Common myeloid progenitor, CD34-positive (primary cell): ENCODE data around the gene TRMT1.

Experiments used
- CTCF ChIA-PET: fragments of 350-600 bp; sonication (Branson Sonifier 250); formaldehyde crosslinking; loops from one replicate; lab custom pipeline; 2021; ENCODE audit warnings: antibody characterized with exemption; lab: Charles Lee
- POLR2A ChIA-PET: fragments of 350-600 bp; sonication (Branson Sonifier 250); formaldehyde crosslinking; loops from one replicate; lab custom pipeline; 2021; ENCODE audit warnings: antibody characterized with exemption; lab: Charles Lee
- DNase-seq, 3 donors: peaks; one replicate each; pipeline versions ENCODE4 v3.0.0 to v3.0.0-alpha.2; 2013
- H3K27ac ChIP-seq, 2 experiments: 1 replicate in 1 of 2; 2 replicates in 1 of 2; pipeline ENCODE4 v1.7.0; 2013; ENCODE audit warnings: inconsistent platforms in 2 of 2, low read length in 2 of 2, mild to moderate bottlenecking in 2 of 2, low read depth in 1 of 2, moderate library complexity in 1 of 2; ENCODE audit not compliant: severe bottlenecking in 2 of 2, insufficient read depth in 1 of 2, poor library complexity in 1 of 2
- H3K27me3 ChIP-seq, 5 experiments: replicated peaks in 2 of 5; 1 replicate in 3 of 5; 2 replicates in 2 of 5; pipeline versions ENCODE4 v1.6.1 to v1.7.0; 2013; ENCODE audit warnings: low read length in 4 of 5, mild to moderate bottlenecking in 2 of 5, moderate library complexity in 2 of 5, inconsistent platforms in 1 of 5; ENCODE audit not compliant: insufficient read depth in 5 of 5, control insufficient read depth in 4 of 5
- H3K36me3 ChIP-seq, 4 experiments: 1 replicate in 2 of 4; 2 replicates in 2 of 4; pipeline versions ENCODE4 v1.6.1 to v1.7.0; 2013; ENCODE audit warnings: low read length in 3 of 4, control low read depth in 1 of 4, mild to moderate bottlenecking in 1 of 4; ENCODE audit not compliant: control insufficient read depth in 4 of 4, insufficient read depth in 4 of 4
- H3K4me1 ChIP-seq, 4 experiments: 1 replicate in 3 of 4; 2 replicates in 1 of 4; pipeline versions ENCODE4 v1.6.1 to v1.7.1; 2013; ENCODE audit warnings: low read length in 3 of 4, mild to moderate bottlenecking in 3 of 4, control low read depth in 1 of 4, inconsistent platforms in 1 of 4, moderate library complexity in 1 of 4; ENCODE audit not compliant: control insufficient read depth in 4 of 4, insufficient read depth in 4 of 4; ENCODE audit errors: control extremely low read depth in 1 of 4
- H3K4me3 ChIP-seq, 7 experiments: 1 replicate in 4 of 7; 2 replicates in 3 of 7; pipeline versions ENCODE4 v1.5.1 to v1.7.0; 2013; ENCODE audit warnings: mild to moderate bottlenecking in 7 of 7, low read length in 6 of 7, moderate library complexity in 6 of 7, inconsistent platforms in 2 of 7, low read depth in 2 of 7, control low read depth in 1 of 7; ENCODE audit not compliant: insufficient read depth in 4 of 7, control insufficient read depth in 1 of 7; ENCODE audit errors: extremely low read depth in 1 of 7
- H3K9me3 ChIP-seq, 5 experiments: 1 replicate in 4 of 5; 2 replicates in 1 of 5; pipeline versions ENCODE4 v1.6.1 to v1.7.1; 2013; ENCODE audit warnings: low read length in 4 of 5, mild to moderate bottlenecking in 2 of 5, inconsistent platforms in 1 of 5, low read depth in 1 of 5, moderate library complexity in 1 of 5; ENCODE audit not compliant: control insufficient read depth in 4 of 5, insufficient read depth in 2 of 5; ENCODE audit errors: control extremely low read depth in 1 of 5
- WGBS: methylation state at CpG from one replicate; pipeline ENCODE4 v1.1.5; 2013; ENCODE audit not compliant: insufficient coverage; 5-methylcytosine and 5-hydroxymethylcytosine counted together

TRMT1 gene

DNA sequence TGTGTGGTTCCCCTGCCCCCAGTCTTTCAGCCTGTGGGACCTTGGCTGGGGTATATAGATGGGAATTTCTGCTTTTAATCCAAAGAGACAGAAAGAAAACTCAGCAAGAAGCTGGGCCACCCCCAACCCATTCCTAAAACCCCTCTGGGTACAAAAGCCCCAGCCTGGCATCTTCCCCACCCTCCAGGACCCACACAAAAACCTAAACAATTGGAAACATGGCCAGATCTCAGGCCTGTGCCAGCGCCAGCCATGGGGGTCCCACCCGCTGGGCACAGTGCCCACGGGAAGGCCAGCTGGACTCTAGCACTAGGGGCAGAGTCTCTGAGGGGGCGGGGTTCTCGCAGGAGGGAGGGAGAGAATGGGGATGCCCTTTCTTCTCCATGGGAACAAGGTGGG, 22.4 kb downstream of the TRMT1 start:
- WGBS: 64% methylated on average over 3 of the region's 5 CpGs
- no peaks in the 10 kb centered on the region for H3K9me3 ChIP-seq
- H3K27ac ChIP-seq: peak overlapping the region in 1 of 2 experiments; percentile 19
- ChIA-PET CTCF (interaction anchor here (0.6 to 9.3 kb wide), 33 partner anchors 10 to 173 kb away, joined by 3 to 154 read pairs (median 5); partner anchors contain the start of genes DAND5, IER2 and STX10), POLR2A (interaction anchor here (0.5 to 2.4 kb wide), 9 partner anchors 33 to 299 kb away, joined by 3 to 7 read pairs (median 3); partner anchors contain the start of genes IER2 and STX10)
- peaks cover 0 to 72% (median 56%) of the 10 kb centered on the region in 4 experiments for H3K4me1 ChIP-seq
- no peaks in the 10 kb centered on the region for H3K27me3 ChIP-seq
- H3K36me3 ChIP-seq: peaks cover 0 to 5% (median 4%) of the 10 kb centered on the region in 4 experiments
- no peak for DNase-seq
- peak overlapping the region in 4 of 7 experiments; percentile 32 to 98 (median 64) for H3K4me3 ChIP-seq

DNA sequence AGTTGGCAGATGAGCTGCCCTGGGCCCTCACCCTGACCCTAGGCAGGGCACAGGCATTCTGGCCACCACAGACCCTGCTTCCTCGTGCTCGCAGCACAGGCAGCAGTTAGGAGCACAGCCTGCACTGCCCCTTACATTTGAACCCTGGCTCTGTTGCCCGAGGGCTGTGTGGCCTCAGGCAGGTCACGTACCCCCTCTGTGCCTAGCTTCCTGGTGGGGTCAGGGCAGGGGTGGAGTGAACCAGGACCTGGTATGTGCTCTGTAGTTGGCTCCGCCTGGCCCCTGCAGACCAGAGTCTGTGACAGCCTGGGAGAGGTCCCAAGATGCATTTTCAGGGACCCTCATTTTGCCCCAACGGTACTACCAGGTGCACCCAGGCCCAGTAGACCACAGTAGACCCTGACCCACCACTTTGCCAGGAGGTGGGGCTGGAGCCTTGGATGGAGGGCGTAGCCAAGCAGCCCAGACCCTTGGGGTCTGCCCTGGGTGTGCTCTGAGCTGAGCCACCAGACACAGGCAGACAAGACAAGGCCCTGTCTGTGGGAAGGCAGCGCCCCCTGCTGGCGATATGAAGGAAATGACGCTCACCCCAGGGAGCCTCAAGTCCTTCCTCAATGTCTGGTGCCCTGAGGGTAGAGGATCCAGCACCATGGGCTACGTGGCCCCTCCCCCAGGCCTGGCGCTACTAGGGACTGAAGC, 23.0 kb downstream of the TRMT1 start:
- DNase-seq: peak; percentile 88 to 93 (median 92)
- peak overlapping the region in 3 of 7 experiments; percentile 32 to 98 (median 83) for H3K4me3 ChIP-seq
- CTCF ChIA-PET: interaction anchor here (0.6 to 9.3 kb wide), 30 partner anchors 9 to 174 kb away, joined by 3 to 154 read pairs (median 5); partner anchors contain the start of genes DAND5, IER2 and STX10
- WGBS: 56% methylated on average over 9 of the region's 12 CpGs
- H3K9me3 ChIP-seq: no peaks in the 10 kb centered on the region
- POLR2A ChIA-PET: interaction anchor here (0.5 to 2.4 kb wide), 7 partner anchors 33 to 299 kb away, joined by 3 to 7 read pairs (median 3); partner anchors contain the start of genes IER2 and STX10
- H3K4me1 ChIP-seq: peaks cover 0 to 67% (median 53%) of the 10 kb centered on the region in 4 experiments
- peak overlapping the region in 1 of 2 experiments; percentile 19 for H3K27ac ChIP-seq
- H3K27me3 ChIP-seq: no peaks in the 10 kb centered on the region
- peaks cover 0 to 4% (median 0%) of the 10 kb centered on the region in 4 experiments for H3K36me3 ChIP-seq

DNA sequence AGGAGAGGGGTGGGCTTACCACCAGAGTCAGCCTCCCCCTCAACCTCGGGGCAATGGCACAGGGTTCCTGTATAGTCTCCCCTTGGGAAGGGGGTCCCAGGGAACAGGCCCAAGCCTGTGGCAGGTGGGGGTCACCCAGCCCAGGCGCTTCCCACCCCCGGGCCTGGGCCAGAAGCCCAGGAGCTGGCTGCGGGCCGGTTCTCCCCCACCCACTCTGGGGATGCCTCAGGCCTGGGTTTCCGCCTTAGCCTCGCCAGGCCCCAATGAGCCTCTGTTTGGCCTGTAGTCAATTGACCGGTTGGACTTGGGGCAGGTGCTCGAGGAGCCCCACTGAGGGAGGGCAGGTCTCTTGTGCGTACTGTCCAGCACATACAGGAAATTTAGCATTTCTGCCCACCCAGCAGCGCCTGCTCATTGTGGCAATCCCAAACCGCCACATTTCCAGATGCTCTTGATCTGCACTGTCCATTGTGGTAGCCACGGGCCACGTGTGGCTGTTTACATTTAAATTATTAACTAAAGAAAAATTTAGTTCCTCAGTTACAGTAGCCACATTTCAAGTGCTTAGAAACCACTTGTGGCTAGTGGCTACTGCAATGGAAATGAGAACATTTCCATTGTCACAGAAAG, 23.8 kb downstream of the TRMT1 start:
- peak in 1 of 3 donors; percentile 22 for DNase-seq
- ChIA-PET CTCF (interaction anchor here (0.9 to 9.3 kb wide), 19 partner anchors 8 to 127 kb away, joined by 3 to 154 read pairs (median 8); no protein-coding TSS in a partner anchor), POLR2A (interaction anchor here (0.9 to 1.3 kb wide), 2 partner anchors 108 to 115 kb away, joined by 3 to 4 read pairs; no protein-coding TSS in a partner anchor)
- H3K9me3 ChIP-seq: no peaks in the 10 kb centered on the region
- H3K4me3 ChIP-seq: no peak overlapping the region
- H3K4me1 ChIP-seq: peaks cover 0 to 69% (median 52%) of the 10 kb centered on the region in 4 experiments
- no peak overlapping the region for H3K27ac ChIP-seq
- peaks cover 0 to 4% (median 0%) of the 10 kb centered on the region in 4 experiments for H3K36me3 ChIP-seq
- H3K27me3 ChIP-seq: no peaks in the 10 kb centered on the region
- 97% methylated on average over 8 of the region's 14 CpGs for WGBS

DNA sequence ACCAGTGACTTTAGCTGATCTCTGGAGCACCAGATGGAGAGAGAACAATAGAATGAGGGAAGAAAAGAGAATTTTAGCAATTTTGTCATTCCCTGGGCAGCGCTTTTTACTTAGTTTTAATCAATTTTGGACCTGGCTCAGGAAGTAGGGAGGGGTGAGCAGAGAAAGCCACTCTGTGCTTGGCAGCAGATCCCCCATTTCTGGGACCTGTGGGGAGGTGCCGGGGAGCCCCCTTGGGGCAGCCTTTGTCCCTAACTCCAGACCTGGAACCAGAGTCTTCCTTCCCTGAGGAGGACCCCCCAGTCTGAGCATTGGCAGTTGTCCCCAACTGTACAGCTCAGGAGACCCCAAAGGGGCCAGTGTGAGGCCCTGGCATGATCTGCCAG, 24.4 kb downstream of the TRMT1 start:
- H3K27ac ChIP-seq: no peak overlapping the region
- POLR2A ChIA-PET: interaction anchor here (0.9 to 1.1 kb wide), 2 partner anchors 13 to 114 kb away, joined by 3 read pairs; no protein-coding TSS in a partner anchor
- WGBS: 100% methylated on average over 2 of the region's 2 CpGs
- H3K4me3 ChIP-seq: no peak overlapping the region
- H3K4me1 ChIP-seq: peaks cover 0 to 67% (median 52%) of the 10 kb centered on the region in 4 experiments
- H3K9me3 ChIP-seq: no peaks in the 10 kb centered on the region
- CTCF ChIA-PET: interaction anchor here (0.9 to 9.3 kb wide), 14 partner anchors 13 to 127 kb away, joined by 3 to 154 read pairs (median 5); no protein-coding TSS in a partner anchor
- H3K36me3 ChIP-seq: peaks cover 0 to 4% (median 1%) of the 10 kb centered on the region in 4 experiments
- no peaks in the 10 kb centered on the region for H3K27me3 ChIP-seq
- no peak for DNase-seq

DNA sequence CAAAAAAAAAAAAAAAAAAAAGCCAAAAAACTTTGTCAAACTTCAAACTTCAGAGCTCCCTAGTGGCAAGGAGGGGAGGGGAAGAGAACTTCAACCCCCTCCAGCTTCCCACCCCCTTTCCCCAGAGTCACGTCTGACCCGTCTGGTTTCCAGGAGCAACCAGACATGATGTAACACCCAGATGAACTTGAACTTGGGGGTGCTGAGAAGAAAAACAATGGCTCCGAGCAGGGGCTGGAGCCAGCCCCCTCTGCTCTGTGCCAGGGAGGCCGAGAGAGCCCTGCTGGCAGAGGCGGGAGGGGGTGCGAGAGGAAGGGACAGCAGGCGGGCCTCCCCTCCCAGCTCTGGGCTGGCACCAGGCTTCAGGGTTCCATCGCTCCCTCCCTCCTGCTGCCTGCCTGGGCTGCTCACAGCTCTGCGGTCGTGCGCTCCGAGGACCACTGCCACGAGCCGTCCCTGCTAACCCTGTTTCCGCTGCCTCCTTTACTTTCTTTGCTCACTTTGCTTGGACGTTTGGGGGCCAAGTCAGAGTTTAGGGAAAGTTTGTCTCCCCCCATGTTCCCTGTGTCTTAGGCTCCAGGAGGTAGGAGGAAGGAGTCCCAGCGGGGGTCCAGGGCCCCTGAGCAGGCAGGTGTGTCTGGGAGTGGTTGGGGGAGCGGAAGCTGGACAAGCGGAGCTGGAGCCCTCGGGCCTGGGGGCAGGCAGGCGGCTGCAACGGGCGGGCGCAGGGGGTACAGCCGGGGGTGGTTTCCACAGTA, 25.0 kb downstream of the TRMT1 start:
- ChIA-PET CTCF (interaction anchor here (0.9 to 9.3 kb wide), 15 partner anchors 12 to 126 kb away, joined by 3 to 154 read pairs (median 4); no protein-coding TSS in a partner anchor), POLR2A (interaction anchor here (0.9 to 1.1 kb wide), 2 partner anchors 12 to 114 kb away, joined by 3 read pairs; no protein-coding TSS in a partner anchor)
- Histone ChIP-seq H3K4me3 (no peak overlapping the region), H3K9me3 (no peaks in the 10 kb centered on the region), H3K27me3 (no peaks in the 10 kb centered on the region), H3K4me1 (peaks cover 0 to 63% (median 49%) of the 10 kb centered on the region in 4 experiments), H3K36me3 (peaks cover 0 to 8% (median 2%) of the 10 kb centered on the region in 4 experiments), H3K27ac (peak overlapping the region in 1 of 2 experiments; percentile 49)
- 57% methylated on average over 12 of the region's 25 CpGs for WGBS
- peak; percentile 63 to 89 (median 82) for DNase-seq
